Measurements from ENCODE around the gene ROGDI. TPM values are rescaled to one million over a fixed set of nuclear protein-coding genes. Genes with fewer than 3 reads are reported as not detected.

ROGDI gene
- total RNA-seq, 3 donors from 2014 or later (not counting 1 experiment from before 2014, with no cell fraction given): 6.6 to 15.5 (median 7.5) TPM

DNA sequence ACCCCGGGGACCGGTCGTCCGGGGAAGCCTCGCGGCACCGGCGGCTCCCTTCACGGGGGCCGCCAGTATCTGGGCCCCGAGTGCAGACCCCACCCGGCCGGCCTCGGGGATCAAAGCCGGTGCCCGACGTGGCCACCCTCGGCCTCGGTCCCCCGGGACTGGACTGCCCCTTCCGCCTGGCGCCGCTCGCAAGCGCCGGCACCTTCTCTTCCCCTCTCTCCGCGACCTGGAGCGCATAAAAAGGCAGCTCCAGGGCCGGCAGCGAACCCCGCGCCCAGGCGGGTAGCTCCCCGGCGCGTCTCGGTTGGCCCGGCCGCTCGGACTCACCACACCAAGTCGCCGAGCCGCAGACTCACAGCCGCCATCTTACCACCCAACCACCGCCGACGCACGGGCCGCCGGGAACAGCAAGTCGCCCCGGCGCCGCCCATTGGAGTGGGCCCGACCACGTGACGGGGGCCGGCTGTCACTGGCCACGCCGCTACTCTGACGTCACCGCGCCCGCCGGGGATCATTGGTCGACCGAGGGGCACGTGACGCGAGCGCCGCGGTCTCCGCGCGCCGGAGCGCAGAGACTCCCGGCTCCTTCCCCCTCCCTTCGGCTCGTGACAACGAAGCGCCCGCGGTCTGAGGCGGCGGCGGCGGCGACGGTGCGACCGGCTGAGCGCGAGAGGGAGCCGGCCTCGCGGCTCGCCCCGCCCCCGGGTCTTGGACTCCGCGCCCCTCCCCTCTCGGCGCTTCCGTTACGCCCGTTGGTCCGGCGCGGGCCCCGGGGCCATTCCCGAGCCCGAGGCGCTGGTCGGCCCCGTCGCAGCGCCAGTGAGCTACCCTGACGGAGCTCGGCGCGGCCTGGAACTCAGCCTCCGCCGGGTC, 44.7 kb upstream of the ROGDI start, which contains the start of the genes GLYR1 and UBN1:
Gene GLYR1 (minus strand): TSS at position 388 of the 873 bp plus-strand sequence. CDS start 23 bp downstream, at position 365.
Gene UBN1 (plus strand): TSS at position 581 of the 873 bp plus-strand sequence. CDS start 5,437 bp downstream, outside the sequence.
- under 1% methylated on average over 126 of the region's 126 CpGs for WGBS (ENCODE audit: insufficient coverage)
- intact Hi-C loops (cut with micrococcal nuclease): loop anchor here (5.0 to 10.0 kb wide), 2 partner anchors 80 to 248 kb away; partner anchors contain the start of genes EEF2KMT and ZNF500
- peaks cover 50% of the 10 kb centered on the region in 2 donors for H3K4me1 Mint-ChIP-seq
- peak within 1 kb of the TSS; percentile 93 to 95 for H3K27ac Mint-ChIP-seq
- no peaks in the 10 kb centered on the region for H3K9me3 Mint-ChIP-seq
- no peaks in the 10 kb centered on the region for H3K27me3 Mint-ChIP-seq (ENCODE audit: low read depth in 2 of 2)
- Histone ChIP-seq H3K9me3 (ENCODE audit: control insufficient read depth, insufficient read depth, low read length) (no peaks in the 10 kb centered on the region), H3K27ac (ENCODE audit: low read length) (peak within 1 kb of the TSS; percentile 96), H3K4me3 (ENCODE audit: low read length) (peak within 1 kb of the TSS; percentile 76), H3K36me3 (ENCODE audit: control insufficient read depth, insufficient read depth, low read length) (peaks cover 18% of the 10 kb centered on the region), H3K27me3 (ENCODE audit: control insufficient read depth, insufficient read depth, low read length) (no peaks in the 10 kb centered on the region), H3K4me1 (ENCODE audit: control insufficient read depth, insufficient read depth, low read length) (peaks cover 24% of the 10 kb centered on the region)
- peak within 1 kb of the TSS; percentile 98 for H3K4me3 Mint-ChIP-seq
- DNase-seq (peak; percentile 99 to 100), ATAC-seq (peak; percentile 85 to 95 (median 89))
- TF ChIP-seq, protein P1, sequence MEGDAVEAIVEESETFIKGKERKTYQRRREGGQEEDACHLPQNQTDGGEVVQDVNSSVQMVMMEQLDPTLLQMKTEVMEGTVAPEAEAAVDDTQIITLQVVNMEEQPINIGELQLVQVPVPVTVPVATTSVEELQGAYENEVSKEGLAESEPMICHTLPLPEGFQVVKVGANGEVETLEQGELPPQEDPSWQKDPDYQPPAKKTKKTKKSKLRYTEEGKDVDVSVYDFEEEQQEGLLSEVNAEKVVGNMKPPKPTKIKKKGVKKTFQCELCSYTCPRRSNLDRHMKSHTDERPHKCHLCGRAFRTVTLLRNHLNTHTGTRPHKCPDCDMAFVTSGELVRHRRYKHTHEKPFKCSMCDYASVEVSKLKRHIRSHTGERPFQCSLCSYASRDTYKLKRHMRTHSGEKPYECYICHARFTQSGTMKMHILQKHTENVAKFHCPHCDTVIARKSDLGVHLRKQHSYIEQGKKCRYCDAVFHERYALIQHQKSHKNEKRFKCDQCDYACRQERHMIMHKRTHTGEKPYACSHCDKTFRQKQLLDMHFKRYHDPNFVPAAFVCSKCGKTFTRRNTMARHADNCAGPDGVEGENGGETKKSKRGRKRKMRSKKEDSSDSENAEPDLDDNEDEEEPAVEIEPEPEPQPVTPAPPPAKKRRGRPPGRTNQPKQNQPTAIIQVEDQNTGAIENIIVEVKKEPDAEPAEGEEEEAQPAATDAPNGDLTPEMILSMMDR (IDR thresholded peaks at IDR 0.05): no peak
- H3K36me3 Mint-ChIP-seq: no peaks in the 10 kb centered on the region

DNA sequence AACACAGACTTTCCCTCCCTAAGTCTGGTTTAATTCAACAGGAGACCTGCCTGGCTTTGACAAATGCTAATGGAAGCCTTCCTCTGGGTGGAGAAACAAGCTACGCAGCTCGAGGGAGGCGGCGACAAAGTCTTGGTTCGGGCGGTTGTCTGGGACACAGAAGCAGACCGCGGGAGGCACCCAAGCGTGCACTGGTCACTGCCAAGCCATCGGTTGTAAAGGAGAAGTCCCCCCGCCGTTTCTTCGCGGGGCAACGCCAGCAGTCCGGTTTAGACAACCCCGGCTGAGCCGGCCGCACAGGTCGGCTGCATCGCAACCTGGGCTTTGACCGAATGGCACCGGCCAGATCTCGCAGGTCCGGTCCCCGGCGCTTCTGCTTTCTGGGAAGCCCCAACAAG, 44.1 kb upstream of the ROGDI start:
- Histone ChIP-seq H3K27me3 (ENCODE audit: control insufficient read depth, insufficient read depth, low read length) (no peaks in the 10 kb centered on the region), H3K4me1 (ENCODE audit: control insufficient read depth, insufficient read depth, low read length) (peaks cover 24% of the 10 kb centered on the region), H3K27ac (ENCODE audit: low read length) (peak overlapping the region; percentile 96), H3K36me3 (ENCODE audit: control insufficient read depth, insufficient read depth, low read length) (peaks cover 22% of the 10 kb centered on the region), H3K4me3 (ENCODE audit: low read length) (peak overlapping the region; percentile 76), H3K9me3 (ENCODE audit: control insufficient read depth, insufficient read depth, low read length) (no peaks in the 10 kb centered on the region)
- Mint-ChIP-seq H3K4me3 (peak overlapping the region; percentile 83), H3K9me3 (no peaks in the 10 kb centered on the region), H3K4me1 (peaks cover 43% of the 10 kb centered on the region in 2 donors), H3K27me3 (ENCODE audit: low read depth in 2 of 2) (no peaks in the 10 kb centered on the region), H3K27ac (peak overlapping the region; percentile 93 to 95), H3K36me3 (no peaks in the 10 kb centered on the region)
- intact Hi-C loops (cut with micrococcal nuclease): loop anchor here (5.0 to 10.0 kb wide), 2 partner anchors 79 to 248 kb away; partner anchors contain the start of genes EEF2KMT and ZNF500
- under 1% methylated on average over 27 of the region's 27 CpGs for WGBS (ENCODE audit: insufficient coverage)
- no peak for ATAC-seq
- TF ChIP-seq, protein P1 (IDR thresholded peaks at IDR 0.05): no peak
- peak in 1 of 2 donors; percentile 46 for DNase-seq

DNA sequence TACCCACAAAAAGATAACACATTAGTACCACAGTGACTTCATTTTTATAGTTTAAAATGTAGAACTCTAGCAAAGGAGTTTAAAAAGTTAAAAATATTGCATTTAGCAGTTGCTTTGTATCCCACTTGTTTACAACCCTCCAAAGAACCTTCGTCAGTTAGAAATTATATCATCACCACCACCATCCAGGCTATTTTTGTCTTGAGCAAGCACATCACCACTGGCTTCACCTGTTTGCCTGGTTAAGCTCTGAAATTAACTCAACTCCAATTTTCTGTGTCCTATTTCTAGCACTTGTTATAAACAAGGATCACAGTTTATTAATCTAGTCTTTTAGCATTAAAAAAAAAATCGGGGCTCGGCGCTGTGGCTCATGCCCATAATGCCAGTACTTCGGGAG, 38.6 kb upstream of the ROGDI start:
- no peaks in the 10 kb centered on the region for H3K27me3 Mint-ChIP-seq (ENCODE audit: low read depth in 2 of 2)
- no peaks in the 10 kb centered on the region for H3K9me3 Mint-ChIP-seq
- H3K4me3 Mint-ChIP-seq: no peak overlapping the region
- TF ChIP-seq, protein P1 (IDR thresholded peaks at IDR 0.05): no peak
- H3K36me3 ChIP-seq (ENCODE audit: control insufficient read depth, insufficient read depth, low read length): peaks cover 63% of the 10 kb centered on the region
- WGBS (ENCODE audit: insufficient coverage): 78% methylated on average over 5 of the region's 5 CpGs
- intact Hi-C loops (cut with micrococcal nuclease): loop anchor here (10.0 kb wide), 1 partner anchor 254 kb away; the partner anchor contains the start of gene EEF2KMT
- ATAC-seq (no peak), DNase-seq (no peak)
- H3K4me3 ChIP-seq (ENCODE audit: low read length): no peak overlapping the region
- peak overlapping the region in 1 of 2 donors; percentile 41 for H3K27ac Mint-ChIP-seq
- no peaks in the 10 kb centered on the region for H3K27me3 ChIP-seq (ENCODE audit: control insufficient read depth, insufficient read depth, low read length)
- no peak overlapping the region for H3K27ac ChIP-seq (ENCODE audit: low read length)
- H3K4me1 Mint-ChIP-seq: peaks cover 17 to 20% of the 10 kb centered on the region in 2 donors
- H3K36me3 Mint-ChIP-seq: no peaks in the 10 kb centered on the region
- H3K9me3 ChIP-seq (ENCODE audit: control insufficient read depth, insufficient read depth, low read length): no peaks in the 10 kb centered on the region
- peaks cover 1% of the 10 kb centered on the region for H3K4me1 ChIP-seq (ENCODE audit: control insufficient read depth, insufficient read depth, low read length)
